H9 (cell line): ENCODE measurements around the gene TCF20. TPM values are rescaled to one million over a fixed set of nuclear protein-coding genes. Genes with fewer than 3 reads are reported as not detected.

ENCODE experiments used
- DNase-seq: peaks from one replicate; pipeline ENCODE4 v3.0.0-alpha.2; 2017
- H2AFZ ChIP-seq: one replicate; pipeline ENCODE4 v1.6.1; 2013; ENCODE audit warnings: mild to moderate bottlenecking, low read length, control low read depth, moderate library complexity
- H2AK5ac ChIP-seq: 2 replicates; pipeline ENCODE4 v1.6.1; 2013; ENCODE audit warnings: low read length, control low read depth, mixed read lengths; ENCODE audit not compliant: insufficient read length
- H2BK120ac ChIP-seq: one replicate; pipeline ENCODE4 v1.6.1; 2013; ENCODE audit warnings: low read depth, mild to moderate bottlenecking, low read length, control low read depth, inconsistent platforms; ENCODE audit not compliant: poor library complexity, severe bottlenecking
- H2BK12ac ChIP-seq: 2 replicates; pipeline ENCODE4 v1.6.1; 2013; ENCODE audit warnings: low read length, control low read depth, mixed read lengths, low read depth; ENCODE audit not compliant: insufficient read length
- H2BK15ac ChIP-seq: 2 replicates; pipeline ENCODE4 v1.6.1; 2013; ENCODE audit warnings: low read depth, low read length, control low read depth
- H2BK20ac ChIP-seq: one replicate; pipeline ENCODE4 v1.6.1; 2013; ENCODE audit warnings: low read depth, mild to moderate bottlenecking, low read length, control low read depth, inconsistent platforms; ENCODE audit not compliant: poor library complexity, severe bottlenecking
- H2BK5ac ChIP-seq: 2 replicates; pipeline ENCODE4 v1.6.1; 2013; ENCODE audit warnings: low read length, control low read depth, mixed read lengths; ENCODE audit not compliant: insufficient read length
- H3K14ac ChIP-seq: 2 replicates; pipeline ENCODE4 v1.6.1; 2013; ENCODE audit warnings: low read length, control low read depth; ENCODE audit not compliant: insufficient read depth
- H3K18ac ChIP-seq: 2 replicates; pipeline ENCODE4 v1.6.1; 2013; ENCODE audit warnings: low read depth, mild to moderate bottlenecking, mixed read lengths, low read length, control low read depth; ENCODE audit not compliant: insufficient read length
- H3K23ac ChIP-seq: 2 replicates; pipeline ENCODE4 v1.6.1; 2013; ENCODE audit warnings: low read length, control low read depth, mixed read lengths, low read depth; ENCODE audit not compliant: insufficient read length
- H3K23me2 ChIP-seq: 2 replicates; pipeline ENCODE4 v1.6.1; 2013; ENCODE audit warnings: low read depth, mild to moderate bottlenecking, mixed read lengths, low read length, control low read depth; ENCODE audit not compliant: insufficient read length, poor library complexity, severe bottlenecking
- H3K27ac ChIP-seq: 2 replicates; pipeline ENCODE4 v1.5.1; 2013; ENCODE audit warnings: low read length, control low read depth, mixed read lengths, low read depth; ENCODE audit not compliant: insufficient read length
- H3K27me3 ChIP-seq: 2 replicates; pipeline ENCODE4 v1.6.1; 2013; ENCODE audit warnings: low read length, control low read depth, inconsistent platforms; ENCODE audit not compliant: insufficient read depth
- H3K4ac ChIP-seq: 2 replicates; pipeline ENCODE4 v1.6.1; 2013; ENCODE audit warnings: low read depth, mild to moderate bottlenecking, control low read depth, inconsistent platforms, low read length, moderate library complexity
- H3K4me1 ChIP-seq: 2 replicates; pipeline ENCODE4 v1.6.1; 2013; ENCODE audit warnings: low read length, control low read depth, inconsistent platforms; ENCODE audit not compliant: insufficient read depth
- H3K4me2 ChIP-seq: 2 replicates; pipeline ENCODE4 v1.6.1; 2013; ENCODE audit warnings: low read length, control low read depth, mixed read lengths; ENCODE audit not compliant: insufficient read length, insufficient read depth
- H3K56ac ChIP-seq: 2 replicates; pipeline ENCODE4 v1.6.1; 2013; ENCODE audit warnings: low read depth, mild to moderate bottlenecking, mixed read lengths, low read length, control low read depth; ENCODE audit not compliant: insufficient read length
- H3K79me1 ChIP-seq: 2 replicates; pipeline ENCODE4 v1.6.1; 2013; ENCODE audit warnings: low read depth, mild to moderate bottlenecking, moderate library complexity, low read length, control low read depth, inconsistent platforms; ENCODE audit not compliant: insufficient read depth, poor library complexity, severe bottlenecking
- H3K79me2 ChIP-seq: 2 replicates; pipeline ENCODE4 v1.6.1; 2013; ENCODE audit warnings: low read length, control low read depth, inconsistent platforms; ENCODE audit not compliant: insufficient read depth
- H3K9ac ChIP-seq: 2 replicates; pipeline ENCODE4 v1.6.1; 2013; ENCODE audit warnings: low read length, control low read depth, mixed read lengths; ENCODE audit not compliant: insufficient read length; ENCODE audit errors: extremely low read depth
- H3K9me3 ChIP-seq: one replicate; pipeline ENCODE4 v1.6.1; 2013; ENCODE audit warnings: low read depth, low read length, inconsistent platforms; ENCODE audit not compliant: control insufficient read depth
- H3T11ph ChIP-seq: one replicate; pipeline ENCODE4 v1.6.1; 2013; ENCODE audit warnings: mild to moderate bottlenecking, low read length, control low read depth, inconsistent platforms
- H4K20me1 ChIP-seq: one replicate; pipeline ENCODE4 v1.6.1; 2013; ENCODE audit not compliant: control insufficient read depth, insufficient read length, insufficient read depth
- H4K5ac ChIP-seq: 2 replicates; pipeline ENCODE4 v1.6.1; 2013; ENCODE audit warnings: low read depth, mild to moderate bottlenecking, mixed read lengths, low read length, control low read depth; ENCODE audit not compliant: insufficient read length
- H4K8ac ChIP-seq: replicated peaks from 2 replicates; pipeline ENCODE4 v1.6.1; 2013; ENCODE audit warnings: low read length, control low read depth, mixed read lengths, low read depth; ENCODE audit not compliant: insufficient read length
- H4K91ac ChIP-seq: 2 replicates; pipeline ENCODE4 v1.6.1; 2013; ENCODE audit warnings: low read depth, mild to moderate bottlenecking, moderate library complexity, mixed read lengths, low read length, control low read depth; ENCODE audit not compliant: insufficient read length
- H3K27ac Mint-ChIP-seq, 3 experiments: 2 replicates in 2 of 3; 3 replicates in 1 of 3; pipeline ENCODE4 v1.8.0; 2020 to 2021; ENCODE audit warnings: mixed read lengths in 3 of 3, mild to moderate bottlenecking in 1 of 3, moderate library complexity in 1 of 3
- H3K27me3 Mint-ChIP-seq: 2 replicates; pipeline ENCODE4 v1.8.0; 2021; ENCODE audit warnings: low read depth, mild to moderate bottlenecking, moderate library complexity, mixed read lengths
- H3K36me3 Mint-ChIP-seq, 3 experiments: 2 replicates in 2 of 3; 3 replicates in 1 of 3; pipeline ENCODE4 v1.8.0; 2020 to 2021; ENCODE audit warnings: low read depth in 3 of 3, mixed read lengths in 3 of 3; ENCODE audit not compliant: insufficient read depth in 1 of 3
- H3K4me1 Mint-ChIP-seq, 2 experiments: 2 replicates each; pipeline ENCODE4 v1.8.0; 2020; ENCODE audit warnings: mixed read lengths in 2 of 2
- H3K4me3 Mint-ChIP-seq, 2 experiments: 2 replicates in 1 of 2; 3 replicates in 1 of 2; pipeline ENCODE4 v1.8.0; 2020 to 2021; ENCODE audit warnings: mild to moderate bottlenecking in 2 of 2, mixed read lengths in 2 of 2, moderate library complexity in 1 of 2
- H3K9me3 Mint-ChIP-seq, 2 experiments: 2 replicates in 1 of 2; 3 replicates in 1 of 2; pipeline ENCODE4 v1.8.0; 2020; ENCODE audit warnings: mild to moderate bottlenecking in 2 of 2, mixed read lengths in 2 of 2, moderate library complexity in 1 of 2
- CTCF ChIP-seq: fragments of 200-600 bp; sonication (generic); conservative IDR thresholded peaks from 3 replicates; pipeline ENCODE4 v1.8.0; 2021; ENCODE audit warnings: antibody characterized with exemption, mild to moderate bottlenecking
- WGBS: extraction: QIAGEN DNeasy Blood & Tissue Kit; methylation state at CpG from one replicate; pipeline ENCODE4 v1.1.7; 2013; ENCODE audit warnings: missing lambda C conversion rate, low lambda C conversion rate, mixed read lengths; ENCODE audit not compliant: insufficient read length; ENCODE audit errors: extremely low coverage; 5-methylcytosine and 5-hydroxymethylcytosine counted together
- total RNA-seq: library from RNA; stranded (reverse); gene quantifications from 2 replicates; pipeline ENCODE4 v1.2.1, GENCODE V29; 2021

Gene TCF20
- total RNA-seq, 1 experiment from 2014 or later, result 75.6 TPM

GRCh38 chr22:42291287-42291686 lies 20.8 kb upstream of the TCF20 start:
- no peak overlapping the region for H3K27ac ChIP-seq
- H3K14ac ChIP-seq, result no peak overlapping the region
- H3T11ph ChIP-seq, result no peak overlapping the region
- H4K5ac ChIP-seq, result no peak overlapping the region
- no peak overlapping the region for H2AFZ ChIP-seq
- H2BK120ac ChIP-seq, result no peak overlapping the region
- no peak overlapping the region for H3K23ac ChIP-seq
- no peak overlapping the region for H3K18ac ChIP-seq
- no peaks in the 10 kb centered on the region for H4K20me1 ChIP-seq
- peaks cover 3% of the 10 kb centered on the region; the same call in 1 of the 2 replicates for H3K27me3 ChIP-seq
- H2BK12ac ChIP-seq, result no peak overlapping the region
- peaks cover 6% of the 10 kb centered on the region; the same call in 1 of the 2 replicates for H3K4me1 ChIP-seq
- no peak overlapping the region for H2AK5ac ChIP-seq
- no peak overlapping the region for H2BK20ac ChIP-seq
- Mint-ChIP-seq H3K4me1 (peaks cover 29 to 48% of the 10 kb centered on the region in 2 experiments), H3K27me3 (peaks cover 26% of the 10 kb centered on the region), H3K4me3 (no peak overlapping the region), H3K27ac (no peak overlapping the region; a peak in 1 of 7 replicates), H3K36me3 (no peaks in the 10 kb centered on the region), H3K9me3 (no peaks in the 10 kb centered on the region)
- no peak overlapping the region for H3K4me2 ChIP-seq
- no peak overlapping the region for H3K56ac ChIP-seq
- no peaks in the 10 kb centered on the region for H3K23me2 ChIP-seq
- H3K79me2 ChIP-seq, result no peaks in the 10 kb centered on the region
- H3K9me3 ChIP-seq, result no peaks in the 10 kb centered on the region
- H4K91ac ChIP-seq, result no peak overlapping the region
- H2BK15ac ChIP-seq, result no peak overlapping the region
- H2BK5ac ChIP-seq, result no peak overlapping the region
- no peaks in the 10 kb centered on the region for H3K79me1 ChIP-seq
- no peak overlapping the region for H3K4ac ChIP-seq
- no peak for TF ChIP-seq CTCF
- DNase-seq, result no peak
- H4K8ac ChIP-seq, result no peak overlapping the region
- no CpG with 5 or more reads among the region's 6 CpGs for WGBS
- no peak overlapping the region for H3K9ac ChIP-seq
